ENCODE data around the gene RHBDL1.
A peak's percentile ranks its signal among the peaks of the same experiment; 100 is the strongest.

RHBDL1 gene

GRCh38 chr16:657487-657886 lies 18.0 kb upstream of the RHBDL1 start:
- TF ChIP-seq, protein P1, sequence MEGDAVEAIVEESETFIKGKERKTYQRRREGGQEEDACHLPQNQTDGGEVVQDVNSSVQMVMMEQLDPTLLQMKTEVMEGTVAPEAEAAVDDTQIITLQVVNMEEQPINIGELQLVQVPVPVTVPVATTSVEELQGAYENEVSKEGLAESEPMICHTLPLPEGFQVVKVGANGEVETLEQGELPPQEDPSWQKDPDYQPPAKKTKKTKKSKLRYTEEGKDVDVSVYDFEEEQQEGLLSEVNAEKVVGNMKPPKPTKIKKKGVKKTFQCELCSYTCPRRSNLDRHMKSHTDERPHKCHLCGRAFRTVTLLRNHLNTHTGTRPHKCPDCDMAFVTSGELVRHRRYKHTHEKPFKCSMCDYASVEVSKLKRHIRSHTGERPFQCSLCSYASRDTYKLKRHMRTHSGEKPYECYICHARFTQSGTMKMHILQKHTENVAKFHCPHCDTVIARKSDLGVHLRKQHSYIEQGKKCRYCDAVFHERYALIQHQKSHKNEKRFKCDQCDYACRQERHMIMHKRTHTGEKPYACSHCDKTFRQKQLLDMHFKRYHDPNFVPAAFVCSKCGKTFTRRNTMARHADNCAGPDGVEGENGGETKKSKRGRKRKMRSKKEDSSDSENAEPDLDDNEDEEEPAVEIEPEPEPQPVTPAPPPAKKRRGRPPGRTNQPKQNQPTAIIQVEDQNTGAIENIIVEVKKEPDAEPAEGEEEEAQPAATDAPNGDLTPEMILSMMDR (IDR thresholded peaks at IDR 0.05; ENCODE audit: extremely low read depth, insufficient read depth, missing control alignments): no peak
- in situ Hi-C loops (cut with MboI; ENCODE audit: low pct_unique_long_range_greater_than_20kb, low sequenced_read_pairs, unreplicated experiment): no loop called here
- no peak for DNase-seq (ENCODE audit: low spot score)

DNA sequence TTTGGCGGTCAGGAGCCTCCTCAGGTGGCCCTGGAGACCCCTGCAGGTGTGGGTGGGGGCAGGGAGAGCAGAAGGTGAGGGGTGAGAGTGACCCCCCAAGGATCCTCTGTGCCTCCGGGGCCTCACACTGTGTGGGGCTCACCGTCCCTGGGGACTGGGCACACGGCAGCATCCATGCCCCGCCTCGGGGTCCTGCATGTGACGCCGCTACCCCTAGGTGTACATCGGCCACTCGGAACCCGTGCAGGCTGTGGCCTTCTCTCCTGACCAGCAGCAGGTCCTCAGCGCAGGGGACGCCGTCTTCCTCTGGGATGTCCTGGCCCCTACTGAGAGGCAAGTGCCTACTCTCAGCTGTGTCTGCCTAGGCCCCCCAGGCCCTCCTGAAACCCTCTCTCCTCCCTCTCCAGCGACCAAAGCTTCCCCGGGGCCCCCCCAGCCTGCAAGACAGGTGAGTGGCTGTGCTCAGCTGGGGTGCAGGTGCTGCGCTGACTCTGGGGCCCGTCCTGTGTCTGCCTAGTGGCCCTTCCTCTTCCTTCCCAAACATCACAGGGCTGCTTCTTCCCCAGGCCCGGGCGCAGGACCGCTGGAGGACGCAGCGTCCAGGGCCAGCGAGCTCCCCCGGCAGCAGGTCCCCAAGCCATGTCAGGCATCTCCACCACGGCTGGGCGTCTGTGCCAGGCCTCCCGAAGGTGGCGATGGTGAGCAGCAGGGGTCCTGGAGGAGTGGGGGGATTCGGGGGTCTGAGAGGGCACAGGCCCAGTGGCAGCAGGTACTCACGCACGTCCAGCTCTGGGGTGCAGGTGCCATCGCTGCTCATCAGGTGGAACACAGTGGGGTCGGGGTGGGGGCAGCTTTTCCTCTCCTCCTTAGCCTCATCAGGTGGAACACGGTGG lies 16.5 kb upstream of the RHBDL1 start:
- no peak for DNase-seq (ENCODE audit: low spot score)
- in situ Hi-C loops (cut with MboI; ENCODE audit: low pct_unique_long_range_greater_than_20kb, low sequenced_read_pairs, unreplicated experiment): no loop called here
- TF ChIP-seq, protein P1 (IDR thresholded peaks at IDR 0.05; ENCODE audit: extremely low read depth, insufficient read depth, missing control alignments): peak; percentile 7

DNA sequence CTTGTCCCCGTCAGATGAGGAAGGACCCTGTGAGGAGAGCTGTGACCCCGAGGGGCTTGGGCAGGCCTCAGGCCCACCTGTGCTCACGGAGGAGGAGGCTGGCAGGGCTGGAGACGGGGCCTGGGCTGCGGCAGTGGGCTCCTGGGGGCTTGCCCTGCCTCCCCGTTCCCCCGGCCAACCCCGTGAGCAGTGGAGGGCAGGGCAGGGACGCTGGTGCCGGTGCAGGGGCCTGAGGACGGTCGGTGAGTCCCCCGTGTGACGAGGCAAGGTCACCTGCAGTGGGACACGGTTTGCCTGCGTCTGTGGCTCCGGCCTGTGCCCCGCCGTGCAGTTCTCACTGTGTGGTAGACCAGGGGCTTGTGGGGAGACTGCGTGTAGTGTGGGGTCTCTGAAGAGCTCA lies 15.9 kb upstream of the RHBDL1 start:
- TF ChIP-seq, protein P1 (IDR thresholded peaks at IDR 0.05; ENCODE audit: extremely low read depth, insufficient read depth, missing control alignments): no peak
- DNase-seq (ENCODE audit: low spot score): no peak
- in situ Hi-C loops (cut with MboI; ENCODE audit: low pct_unique_long_range_greater_than_20kb, low sequenced_read_pairs, unreplicated experiment): no loop called here

DNA sequence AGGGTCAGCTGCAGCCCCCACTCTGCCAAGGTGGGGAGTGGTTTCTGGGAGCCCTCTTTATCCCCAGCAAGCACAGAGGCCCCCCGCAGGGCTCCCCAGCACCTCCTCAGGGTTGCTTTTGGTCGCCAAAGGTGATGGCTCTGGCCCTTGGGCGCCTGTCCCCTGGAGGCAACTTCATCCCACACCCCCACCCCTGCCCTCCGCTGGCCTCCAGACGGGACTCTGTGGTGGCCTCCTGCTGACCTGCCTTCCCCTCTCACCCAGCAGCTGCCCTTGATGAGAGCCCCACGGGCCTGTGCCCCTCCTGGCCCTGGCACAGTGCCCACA lies 15.4 kb upstream of the RHBDL1 start:
- in situ Hi-C loops (cut with MboI; ENCODE audit: low pct_unique_long_range_greater_than_20kb, low sequenced_read_pairs, unreplicated experiment): no loop called here
- TF ChIP-seq, protein P1 (IDR thresholded peaks at IDR 0.05; ENCODE audit: extremely low read depth, insufficient read depth, missing control alignments): no peak
- no peak for DNase-seq (ENCODE audit: low spot score)

GRCh38 chr16:660459-661183 lies 14.8 kb upstream of the RHBDL1 start:
- TF ChIP-seq, protein P1 (IDR thresholded peaks at IDR 0.05; ENCODE audit: extremely low read depth, insufficient read depth, missing control alignments): peak; percentile 62
- in situ Hi-C loops (cut with MboI; ENCODE audit: low pct_unique_long_range_greater_than_20kb, low sequenced_read_pairs, unreplicated experiment): no loop called here
- peak; percentile 98 for DNase-seq (ENCODE audit: low spot score)

DNA sequence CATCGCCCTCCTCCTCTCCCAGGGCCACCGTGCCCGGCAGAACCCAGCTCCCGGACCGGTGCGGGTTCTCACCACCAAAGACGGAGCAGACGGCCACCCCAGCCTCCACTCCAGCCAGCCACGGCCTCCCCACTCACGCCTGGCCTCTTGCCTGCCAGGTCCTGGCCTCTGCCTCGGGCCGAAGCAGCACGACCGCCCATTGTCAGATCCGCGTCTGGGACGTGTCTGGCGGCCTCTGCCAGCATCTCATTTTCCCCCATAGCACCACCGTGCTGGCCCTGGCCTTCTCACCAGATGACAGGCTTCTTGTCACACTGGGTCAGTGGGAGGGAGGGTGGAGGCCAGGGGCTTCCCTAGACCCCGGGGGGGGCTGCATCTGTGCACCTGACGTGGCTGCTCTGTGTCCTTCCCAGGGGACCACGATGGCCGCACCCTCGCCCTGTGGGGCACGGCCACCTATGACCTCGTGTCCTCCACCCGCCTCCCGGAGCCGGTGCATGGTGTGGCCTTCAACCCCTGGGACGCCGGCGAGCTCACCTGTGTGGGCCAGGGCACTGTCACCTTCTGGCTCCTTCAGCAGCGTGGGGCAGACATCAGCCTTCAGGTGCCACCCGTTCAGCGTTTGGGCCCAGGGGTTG lies 14.2 kb upstream of the RHBDL1 start:
- TF ChIP-seq, protein P1 (IDR thresholded peaks at IDR 0.05; ENCODE audit: extremely low read depth, insufficient read depth, missing control alignments): no peak
- in situ Hi-C loops (cut with MboI; ENCODE audit: low pct_unique_long_range_greater_than_20kb, low sequenced_read_pairs, unreplicated experiment): no loop called here
- no peak for DNase-seq (ENCODE audit: low spot score)

Data from GM13977 (cell line).